DOHH2 (cell line): ENCODE measurements around the gene CEP295NL.

Source experiments
- H3F3A ChIP-seq: fragments of 200-600 bp; sonication (generic), shearing (Covaris generic); 2 replicates; pipeline ENCODE4 v1.6.0; 2016; ENCODE audit warnings: antibody characterized with exemption, mild to moderate bottlenecking; ENCODE audit not compliant: control insufficient read depth, insufficient read depth
- H3K27ac ChIP-seq: fragments of 200-600 bp; sonication (generic); 2 replicates; pipeline ENCODE4 v1.5.1; 2014; ENCODE audit warnings: low read depth, mild to moderate bottlenecking, low read length, moderate library complexity
- H3K27me3 ChIP-seq: fragments of 200-600 bp; sonication (generic); 2 replicates; pipeline ENCODE4 v1.6.1; 2014; ENCODE audit warnings: mild to moderate bottlenecking, low read length, mixed read lengths; ENCODE audit not compliant: control insufficient read depth
- H3K36me3 ChIP-seq: fragments of 200-600 bp; sonication (generic); 2 replicates; pipeline ENCODE4 v1.6.1; 2014; ENCODE audit warnings: mild to moderate bottlenecking, low read length, moderate library complexity, mixed read lengths; ENCODE audit not compliant: control insufficient read depth
- H3K4me1 ChIP-seq: fragments of 200-600 bp; sonication (generic); 2 replicates; pipeline ENCODE4 v1.6.1; 2014; ENCODE audit warnings: mild to moderate bottlenecking, low read length, mixed read lengths; ENCODE audit not compliant: control insufficient read depth
- H3K4me2 ChIP-seq: fragments of 200-600 bp; sonication (generic); 2 replicates; pipeline ENCODE4 v1.6.0; 2014; ENCODE audit warnings: mild to moderate bottlenecking, low read length, moderate library complexity
- H3K4me3 ChIP-seq: fragments of 200-600 bp; sonication (generic); 2 replicates; pipeline ENCODE4 v1.5.1; 2014; ENCODE audit warnings: mild to moderate bottlenecking, low read length, mixed read lengths
- H3K79me2 ChIP-seq: fragments of 200-600 bp; sonication (generic); 2 replicates; pipeline ENCODE4 v1.6.1; 2014; ENCODE audit warnings: mild to moderate bottlenecking, low read length, mixed read lengths; ENCODE audit not compliant: control insufficient read depth
- H3K9me2 ChIP-seq: fragments of 200-600 bp; sonication (generic); replicated peaks from 2 replicates; pipeline ENCODE4 v1.6.1; 2014; ENCODE audit warnings: mild to moderate bottlenecking, low read length, mixed read lengths; ENCODE audit not compliant: control insufficient read depth
- H3K9me3 ChIP-seq: fragments of 200-600 bp; sonication (generic); 2 replicates; pipeline ENCODE4 v1.6.1; 2014; ENCODE audit warnings: antibody characterized with exemption, low read length, mixed read lengths; ENCODE audit not compliant: control insufficient read depth, insufficient read depth
- H4K20me1 ChIP-seq: fragments of 200-600 bp; sonication (generic); 2 replicates; pipeline ENCODE4 v1.6.0; 2014; ENCODE audit warnings: low read depth, mild to moderate bottlenecking, antibody characterized with exemption, low read length, moderate library complexity; ENCODE audit not compliant: control insufficient read depth, insufficient read depth
- EZH2phosphoT487 ChIP-seq: fragments of 200-600 bp; sonication (generic); IDR thresholded peaks from 2 replicates; pipeline ENCODE4 v1.6.1; 2017; ENCODE audit warnings: borderline replicate concordance, mild to moderate bottlenecking, antibody characterized with exemption, low read length, moderate library complexity, mixed read lengths
- TF ChIP-seq, protein P1 (sequence below): fragments of 200-600 bp; sonication (generic); IDR thresholded peaks from one replicate; pipeline ENCODE4 v1.5.1; 2014; ENCODE audit warnings: antibody characterized with exemption, mild to moderate bottlenecking, low read depth, low read length; ENCODE audit not compliant: poor library complexity, severe bottlenecking

Gene CEP295NL

DNA sequence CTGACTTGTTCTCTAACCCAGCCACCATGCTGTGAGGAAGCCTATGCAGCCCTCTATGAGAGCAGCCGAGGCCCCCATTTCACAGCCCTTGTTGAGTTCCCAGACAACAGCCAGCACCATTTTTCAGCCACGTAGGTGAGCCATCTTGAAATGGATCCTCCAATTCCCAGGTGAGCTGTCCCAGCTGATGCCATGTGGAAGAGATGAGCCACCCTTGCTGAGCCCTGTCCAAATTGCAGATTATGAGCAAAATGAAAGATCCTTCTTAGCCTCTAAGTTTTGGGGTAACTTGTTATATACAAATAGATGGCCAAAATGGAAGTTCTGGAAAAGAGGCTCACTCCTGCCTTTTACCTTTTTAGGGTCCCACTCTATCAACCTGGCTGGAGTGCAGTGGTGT lies 47.9 kb upstream of the CEP295NL start:
- Histone ChIP-seq H3F3A (no peaks in the 10 kb centered on the region), H4K20me1 (no peaks in the 10 kb centered on the region), H3K9me3 (no peaks in the 10 kb centered on the region), H3K27ac (no peak overlapping the region), H3K4me3 (no peak overlapping the region), H3K36me3 (no peaks in the 10 kb centered on the region), H3K27me3 (peaks cover 2% of the 10 kb centered on the region; the same call in 1 of the 2 replicates), H3K9me2 (no peaks in the 10 kb centered on the region), H3K79me2 (no peaks in the 10 kb centered on the region), H3K4me2 (no peak overlapping the region), H3K4me1 (no peaks in the 10 kb centered on the region)
- TF ChIP-seq, protein P1, sequence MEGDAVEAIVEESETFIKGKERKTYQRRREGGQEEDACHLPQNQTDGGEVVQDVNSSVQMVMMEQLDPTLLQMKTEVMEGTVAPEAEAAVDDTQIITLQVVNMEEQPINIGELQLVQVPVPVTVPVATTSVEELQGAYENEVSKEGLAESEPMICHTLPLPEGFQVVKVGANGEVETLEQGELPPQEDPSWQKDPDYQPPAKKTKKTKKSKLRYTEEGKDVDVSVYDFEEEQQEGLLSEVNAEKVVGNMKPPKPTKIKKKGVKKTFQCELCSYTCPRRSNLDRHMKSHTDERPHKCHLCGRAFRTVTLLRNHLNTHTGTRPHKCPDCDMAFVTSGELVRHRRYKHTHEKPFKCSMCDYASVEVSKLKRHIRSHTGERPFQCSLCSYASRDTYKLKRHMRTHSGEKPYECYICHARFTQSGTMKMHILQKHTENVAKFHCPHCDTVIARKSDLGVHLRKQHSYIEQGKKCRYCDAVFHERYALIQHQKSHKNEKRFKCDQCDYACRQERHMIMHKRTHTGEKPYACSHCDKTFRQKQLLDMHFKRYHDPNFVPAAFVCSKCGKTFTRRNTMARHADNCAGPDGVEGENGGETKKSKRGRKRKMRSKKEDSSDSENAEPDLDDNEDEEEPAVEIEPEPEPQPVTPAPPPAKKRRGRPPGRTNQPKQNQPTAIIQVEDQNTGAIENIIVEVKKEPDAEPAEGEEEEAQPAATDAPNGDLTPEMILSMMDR = no peak
- no peak for TF ChIP-seq EZH2phosphoT487

GRCh38 chr17:78947235-78948149 lies 44.5 kb upstream of the CEP295NL start:
- Histone ChIP-seq H4K20me1 (no peaks in the 10 kb centered on the region), H3K27me3 (peaks cover 14% of the 10 kb centered on the region), H3K79me2 (no peaks in the 10 kb centered on the region), H3K27ac (no peak overlapping the region), H3K4me3 (no peak overlapping the region), H3K9me3 (no peaks in the 10 kb centered on the region), H3F3A (no peaks in the 10 kb centered on the region), H3K4me2 (no peak overlapping the region), H3K4me1 (no peaks in the 10 kb centered on the region), H3K36me3 (no peaks in the 10 kb centered on the region), H3K9me2 (no peaks in the 10 kb centered on the region)
- TF ChIP-seq EZH2phosphoT487 = no peak
- TF ChIP-seq, protein P1 = no peak

GRCh38 chr17:78946631-78947030 lies 43.6 kb upstream of the CEP295NL start:
- H3K9me3 ChIP-seq = no peaks in the 10 kb centered on the region
- no peaks in the 10 kb centered on the region for H3K36me3 ChIP-seq
- TF ChIP-seq, protein P1 = no peak
- TF ChIP-seq EZH2phosphoT487 = no peak
- H3F3A ChIP-seq = no peaks in the 10 kb centered on the region
- H3K9me2 ChIP-seq = no peaks in the 10 kb centered on the region
- H3K27ac ChIP-seq = no peak overlapping the region
- H4K20me1 ChIP-seq = no peaks in the 10 kb centered on the region
- H3K4me2 ChIP-seq = no peak overlapping the region
- no peaks in the 10 kb centered on the region for H3K79me2 ChIP-seq
- H3K4me1 ChIP-seq = no peaks in the 10 kb centered on the region
- H3K4me3 ChIP-seq = no peak overlapping the region
- H3K27me3 ChIP-seq = peaks cover 14% of the 10 kb centered on the region
